HepG2 (cell line): ENCODE measurements around the gene MAGI1. TPM values are rescaled to one million over a fixed set of nuclear protein-coding genes. Genes with fewer than 3 reads are reported as not detected.

ENCODE experiments used
- ATAC-seq: fragments of 200-7000 bp; cut with Tn5 transposase; 3 replicates; pipeline ENCODE4 v1.9.1; 2020; ENCODE audit warnings: mild to moderate bottlenecking, moderate library complexity
- BruUV-seq: library from RNA; stranded (reverse); fragments of 400-500 nt; replicated peaks from 2 replicates; lab custom pipeline; 2021; lab: Mats Ljungman, UMichigan
- CTCF ChIA-PET: fragments of 300-600 bp; formaldehyde crosslinking; extraction: SDS; loops from one replicate; lab custom pipeline; 2021; ENCODE audit warnings: low total read pairs, inconsistent platforms, low intra/inter-chr PET ratio; lab: Yijun Ruan, JAX
- POLR2A ChIA-PET: fragments of 350-600 bp; sonication (Branson Sonifier 250); formaldehyde crosslinking; loops from one replicate; lab custom pipeline; 2020; ENCODE audit warnings: antibody characterized with exemption, inconsistent platforms; lab: Yijun Ruan, JAX
- DNase-seq: peaks from one replicate; pipeline ENCODE4 v3.0.0-alpha.2; 2015; ENCODE audit warnings: low spot score
- FAIRE-seq: peaks from 3 replicates; lab custom pipeline; 2011; peaks lifted over from hg19 to GRCh38; lab: Jason Lieb, UNC
- H2AFZ ChIP-seq: one replicate; pipeline ENCODE4 v1.6.1; 2011; ENCODE audit warnings: low read length, inconsistent platforms
- H3K27ac ChIP-seq: fragments of 300-600 bp; 3 replicates; pipeline ENCODE4 v1.8.0; 2011; ENCODE audit warnings: mixed run types, mild to moderate bottlenecking, mixed read lengths, low read length, inconsistent platforms; ENCODE audit not compliant: insufficient read depth; ENCODE audit errors: extremely low read length
- H3K27me3 ChIP-seq, 2 experiments: fragments of 200-600 bp in 1 of 2; 2 replicates in 1 of 2; 3 replicates in 1 of 2; pipeline versions ENCODE4 v1.6.0 to v1.8.0; 2011; ENCODE audit warnings: low read length in 2 of 2, mild to moderate bottlenecking in 2 of 2, moderate library complexity in 2 of 2, inconsistent platforms in 1 of 2; ENCODE audit not compliant: insufficient read depth in 2 of 2, control insufficient read depth in 1 of 2
- H3K36me3 ChIP-seq, 2 experiments: fragments of 200-600 bp in 1 of 2; replicated peaks in 1 of 2; 2 replicates in 1 of 2; 3 replicates in 1 of 2; pipeline versions ENCODE4 v1.5.1 to v1.8.0; 2011; ENCODE audit warnings: low read length in 2 of 2, inconsistent platforms in 1 of 2; ENCODE audit not compliant: insufficient read depth in 2 of 2, control insufficient read depth in 1 of 2
- H3K4me1 ChIP-seq: 2 replicates; pipeline ENCODE4 v1.5.1; 2012; ENCODE audit warnings: low read length, inconsistent platforms; ENCODE audit not compliant: insufficient read depth
- H3K4me2 ChIP-seq: 2 replicates; pipeline ENCODE4 v1.6.0; 2011; ENCODE audit warnings: low read depth, low read length, inconsistent platforms
- H3K4me3 ChIP-seq, 3 experiments: fragments of 200-600 bp in 1 of 3; sonication (generic), shearing (Covaris generic) in 1 of 3; replicated peaks in 1 of 3; 2 replicates each; pipeline ENCODE4 v1.5.1; 2011 to 2016; ENCODE audit warnings: low read length in 3 of 3, inconsistent platforms in 2 of 3, low read depth in 2 of 3, mild to moderate bottlenecking in 2 of 3, control low read depth in 1 of 3, mixed read lengths in 1 of 3; ENCODE audit not compliant: insufficient read depth in 1 of 3
- H3K79me2 ChIP-seq: one replicate; pipeline ENCODE4 v1.6.1; 2011; ENCODE audit warnings: low read length, inconsistent platforms; ENCODE audit not compliant: insufficient read depth
- H3K9ac ChIP-seq: 2 replicates; pipeline ENCODE4 v1.6.0; 2011; ENCODE audit warnings: mild to moderate bottlenecking, low read depth, low read length, inconsistent platforms; ENCODE audit not compliant: insufficient read depth
- H3K9me3 ChIP-seq: 2 replicates; pipeline ENCODE4 v1.5.1; 2012; ENCODE audit warnings: mild to moderate bottlenecking, low read length
- H4K20me1 ChIP-seq: 2 replicates; pipeline ENCODE4 v1.6.0; 2011; ENCODE audit warnings: inconsistent platforms, mild to moderate bottlenecking, low read length, moderate library complexity; ENCODE audit not compliant: insufficient read depth
- CCDC6 ChIP-seq: sonication (generic); formaldehyde crosslinking; IDR thresholded peaks from 2 replicates; pipeline ENCODE4 v1.8.1; 2022; ENCODE audit warnings: mild to moderate bottlenecking, missing genetic modification reagents, moderate library complexity
- HMGXB4 ChIP-seq, 2 experiments: sonication (generic) in 1 of 2; formaldehyde crosslinking in 1 of 2; IDR thresholded peaks; 2 replicates each; pipeline versions ENCODE4 v1.4.0 to v1.6.1; 2018 to 2020; ENCODE audit warnings: missing genetic modification reagents in 2 of 2, borderline replicate concordance in 1 of 2, low read depth in 1 of 2, mild to moderate bottlenecking in 1 of 2, missing biosample characterization in 1 of 2
- MAFF ChIP-seq: IDR thresholded peaks from 2 replicates; pipeline ENCODE4 v1.6.1; 2011; ENCODE audit warnings: low read depth, low read length, improper control_type of control experiment
- RELA ChIP-seq: sonication (generic); formaldehyde crosslinking; IDR thresholded peaks from 2 replicates; pipeline ENCODE4 v1.4.0; 2020; ENCODE audit warnings: missing genetic modification reagents
- RFX1 ChIP-seq: fragments of 450-650 bp; IDR thresholded peaks from 2 replicates; pipeline ENCODE4 v1.6.1; 2017
- RORA ChIP-seq: sonication (generic); formaldehyde crosslinking; IDR thresholded peaks from 2 replicates; pipeline ENCODE4 v1.5.0; 2020; ENCODE audit warnings: mild to moderate bottlenecking, missing genetic modification reagents, moderate library complexity
- SIX1 ChIP-seq: sonication (generic); formaldehyde crosslinking; IDR thresholded peaks from 2 replicates; pipeline ENCODE4 v1.4.0; 2020; ENCODE audit warnings: missing genetic modification reagents, borderline replicate concordance
- TFE3 ChIP-seq: IDR thresholded peaks from 2 replicates; pipeline ENCODE4 v1.6.1; 2016
- THAP7 ChIP-seq: sonication (generic); formaldehyde crosslinking; IDR thresholded peaks from 2 replicates; pipeline ENCODE4 v1.8.1; 2023; ENCODE audit warnings: mild to moderate bottlenecking, missing genetic modification reagents
- THAP9 ChIP-seq: sonication (generic); formaldehyde crosslinking; IDR thresholded peaks from 2 replicates; pipeline ENCODE4; 2020; ENCODE audit warnings: missing genetic modification reagents, mild to moderate bottlenecking, borderline replicate concordance
- ZBTB42 ChIP-seq: sonication (generic); formaldehyde crosslinking; IDR thresholded peaks from 2 replicates; pipeline ENCODE4 v1.5.0; 2020; ENCODE audit warnings: mild to moderate bottlenecking, missing genetic modification reagents
- ZIK1 ChIP-seq: sonication (generic); formaldehyde crosslinking; IDR thresholded peaks from 2 replicates; pipeline ENCODE4 v1.5.0; 2020; ENCODE audit warnings: mild to moderate bottlenecking, low read depth, missing genetic modification reagents, borderline replicate concordance
- ZNF800 ChIP-seq: sonication (generic); formaldehyde crosslinking; IDR thresholded peaks from 2 replicates; pipeline ENCODE4 v1.4.0; 2020; ENCODE audit warnings: missing genetic modification reagents
- WGBS: methylation state at CpG from one replicate; pipeline ENCODE4 v1.1.6; 2017; ENCODE audit warnings: low lambda C conversion rate; 5-methylcytosine and 5-hydroxymethylcytosine counted together
- in situ Hi-C: cut with HindIII; loops from 2 replicates; pipeline ENCODE4 v1.10.0; 2017; ENCODE audit warnings: low pct_unique_long_range_greater_than_20kb; ENCODE audit not compliant: extremely low pct_ligation_motif_present
- intact Hi-C: fragments of 100-400 bp; cut with micrococcal nuclease; formaldehyde crosslinking; loops from one replicate; pipeline ENCODE4 v1.10.0; 2022; ENCODE audit not compliant: unreplicated experiment
- polyA plus RNA-seq, 8 experiments: library from polyadenylated mRNA; depleted of rRNA in 3 of 8; stranded (reverse) in 7 of 8; unstranded in 1 of 8; fragments of >200 nt; fragmentation: Illumina TruSeq in 4 of 8; extraction: Trizol in 4 of 8; gene quantifications; 2 replicates each; pipeline versions ENCODE4 v1.2.1 to v1.2.3, GENCODE V29; 2011 to 2016; ENCODE audit warnings: low read depth in 4 of 8, missing spikeins in 1 of 8, mixed read lengths in 1 of 8; ENCODE audit not compliant: insufficient read depth in 1 of 8
- total RNA-seq, 5 experiments: library from RNA; depleted of rRNA; stranded (reverse); fragments of >200 nt; fragmentation: Illumina TruSeq; extraction: Trizol; gene quantifications; 2 replicates each; pipeline ENCODE4 v1.2.3, GENCODE V29; 2016; ENCODE audit warnings: low read depth in 1 of 5

The MAGI1 gene
- total and polyA plus RNA-seq, 2 of the 13 experiments (the other 11 are each of a cell fraction or from before 2014, with no cell fraction given) = 22.2 to 26.0 TPM

- Histone ChIP-seq H3K27ac (no peak overlapping the region), H3K27me3 (no peaks in the 10 kb centered on the region), H3K4me1 (no peaks in the 10 kb centered on the region), H3K4me3 (no peak overlapping the region), H3K9ac (no peak overlapping the region), H3K79me2 (peaks cover 9% of the 10 kb centered on the region), H4K20me1 (peaks cover 9% of the 10 kb centered on the region; the same call in 1 of the 2 replicates), H3K4me2 (no peak overlapping the region), H2AFZ (no peak overlapping the region), H3K9me3 (no peaks in the 10 kb centered on the region), H3K36me3 (no peaks in the 10 kb centered on the region)
- in situ Hi-C loops (no loop called here), intact Hi-C loops (no loop called here)
- DNase-seq (no peak), ATAC-seq (no peak), FAIRE-seq (no peak)
- ChIA-PET POLR2A (no interaction called here), CTCF (no interaction called here)
- 89% methylated on average over 1 of the region's 1 CpG for WGBS
- no TSS peak for BruUV-seq
- TF ChIP-seq MAFF (no peak), THAP7 (CRISPR knock-in tag) (no peak), HMGXB4 (CRISPR knock-in tag; IDR thresholded peaks at IDR 0.05; ENCODE audit: borderline replicate concordance in 1 of 2, low read depth in 1 of 2) (no peak), RORA (no peak), TFE3 (no peak), RFX1 (no peak), CCDC6 (CRISPR knock-in tag) (no peak), RELA (CRISPR knock-in tag) (no peak), ZNF800 (CRISPR knock-in tag) (no peak), ZBTB42 (CRISPR knock-in tag) (no peak), ZIK1 (CRISPR knock-in tag) (no peak), THAP9 (CRISPR knock-in tag) (no peak), SIX1 (no peak)
These were observed 534.9 kb downstream of the MAGI1 start for GRCh38 chr3:65503776-65504175.
